ENCODE measurements around the gene FLNB. TPM values are rescaled to one million over a fixed set of nuclear protein-coding genes. Genes with fewer than 3 reads are reported as not detected.
A peak's percentile ranks its signal among the peaks of the same experiment; 100 is the strongest.

The FLNB gene
- total RNA-seq, 2 experiments from 2014 or later = 33.3 to 37.9 TPM

- POLR2A ChIA-PET = interaction anchor here (0.6 kb wide), 1 partner anchor 116 kb away, joined by 3 read pairs; no protein-coding TSS in a partner anchor
These were observed 98.4 kb downstream of the FLNB start for GRCh38 chr3:58106640-58107039.

DNA sequence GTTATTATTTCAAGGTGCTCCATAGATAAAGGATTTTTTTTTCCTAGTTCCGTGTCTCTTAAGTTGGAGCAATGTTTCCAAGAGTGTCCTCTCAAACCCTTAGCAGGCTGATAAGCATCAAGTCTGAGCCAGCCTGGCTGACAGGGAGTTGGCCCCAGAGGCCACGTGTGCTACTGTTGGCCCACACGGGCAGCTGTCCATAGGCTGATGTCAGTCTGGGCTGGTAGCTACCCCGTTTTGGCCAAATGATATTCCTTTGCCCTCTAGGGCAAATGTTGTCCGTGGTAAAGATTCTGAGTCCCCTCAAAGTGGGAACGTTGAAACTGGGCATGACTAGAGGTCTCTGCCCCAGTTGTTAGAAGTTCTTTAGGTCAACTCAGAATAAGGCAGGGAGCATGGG, 99.4 kb downstream of the FLNB start:
- peaks cover 37% of the 10 kb centered on the region for H3K36me3 Mint-ChIP-seq (ENCODE audit: low read depth)
- no peak for DNase-seq

More at GRCh38 chr3:58106640-58107039, 98.4 kb downstream of the FLNB start:
- Mint-ChIP-seq H3K36me3 (ENCODE audit: low read depth) (peaks cover 36% of the 10 kb centered on the region), H3K9me3 (no peaks in the 10 kb centered on the region), H3K27ac (no peak overlapping the region), H3K4me1 (no peaks in the 10 kb centered on the region), H3K27me3 (no peaks in the 10 kb centered on the region), H3K4me3 (no peak overlapping the region)
- no peak for DNase-seq
- CTCF ChIA-PET = interaction anchor here (0.7 kb wide), 1 partner anchor 20 kb away, joined by 3 read pairs; no protein-coding TSS in a partner anchor

GRCh38 chr3:58109752-58110151, 101.5 kb downstream of the FLNB start:
- Mint-ChIP-seq H3K9me3 (no peaks in the 10 kb centered on the region), H3K36me3 (ENCODE audit: low read depth) (peaks cover 41% of the 10 kb centered on the region), H3K27me3 (no peaks in the 10 kb centered on the region), H3K4me3 (no peak overlapping the region), H3K4me1 (no peaks in the 10 kb centered on the region), H3K27ac (no peak overlapping the region)
- ChIA-PET POLR2A (no interaction called here), CTCF (interaction anchor here (1.1 to 1.2 kb wide), 2 partner anchors 58 to 101 kb away, joined by 3 to 4 read pairs; no protein-coding TSS in a partner anchor)
- no peak for DNase-seq

More for the DNA sequence above, 99.4 kb downstream of the FLNB start:
- no peaks in the 10 kb centered on the region for H3K4me1 Mint-ChIP-seq
- no peaks in the 10 kb centered on the region for H3K9me3 Mint-ChIP-seq
- no peak overlapping the region for H3K4me3 Mint-ChIP-seq
- H3K27ac Mint-ChIP-seq = no peak overlapping the region
- ChIA-PET CTCF (no interaction called here), POLR2A (no interaction called here)
- H3K27me3 Mint-ChIP-seq = no peaks in the 10 kb centered on the region

- Mint-ChIP-seq H3K4me3 (no peak overlapping the region), H3K9me3 (no peaks in the 10 kb centered on the region), H3K36me3 (ENCODE audit: low read depth) (peaks cover 40% of the 10 kb centered on the region), H3K27ac (no peak overlapping the region), H3K4me1 (peaks cover 16% of the 10 kb centered on the region), H3K27me3 (no peaks in the 10 kb centered on the region)
- ChIA-PET POLR2A (interaction anchor here (1.1 kb wide), 1 partner anchor 103 kb away, joined by 3 read pairs; no protein-coding TSS in a partner anchor), CTCF (no interaction called here)
- no peak for DNase-seq
These were observed 103.4 kb downstream of the FLNB start for GRCh38 chr3:58111513-58112184.

DNA sequence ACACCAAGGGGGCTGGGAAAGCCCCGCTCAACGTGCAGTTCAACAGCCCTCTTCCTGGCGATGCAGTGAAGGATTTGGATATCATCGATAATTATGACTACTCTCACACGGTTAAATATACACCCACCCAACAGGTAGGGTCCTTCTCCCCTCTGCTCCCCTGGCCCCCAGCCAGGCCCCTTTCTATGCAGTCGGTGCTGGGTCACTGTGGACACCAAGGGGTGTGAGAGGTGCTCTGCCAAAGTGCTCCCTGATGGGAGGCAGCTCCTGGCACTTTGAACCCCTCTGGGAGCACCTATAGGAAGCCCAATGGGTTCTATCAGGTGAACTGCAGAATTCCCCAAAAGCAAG, 103.9 kb downstream of the FLNB start:
- Mint-ChIP-seq H3K36me3 (ENCODE audit: low read depth) (peaks cover 39% of the 10 kb centered on the region), H3K4me3 (no peak overlapping the region), H3K27ac (no peak overlapping the region), H3K27me3 (no peaks in the 10 kb centered on the region), H3K9me3 (no peaks in the 10 kb centered on the region), H3K4me1 (peaks cover 21% of the 10 kb centered on the region)
- CTCF ChIA-PET = no interaction called here
- no peak for DNase-seq
- POLR2A ChIA-PET = no interaction called here

- no peak overlapping the region for H3K27ac Mint-ChIP-seq
- no peaks in the 10 kb centered on the region for H3K9me3 Mint-ChIP-seq
- peaks cover 22% of the 10 kb centered on the region for H3K4me1 Mint-ChIP-seq
- CTCF ChIA-PET = interaction anchor here (1.9 kb wide), 1 partner anchor 108 kb away, joined by 6 read pairs; no protein-coding TSS in a partner anchor
- DNase-seq = no peak
- POLR2A ChIA-PET = no interaction called here
- peaks cover 30% of the 10 kb centered on the region for H3K36me3 Mint-ChIP-seq (ENCODE audit: low read depth)
- no peak overlapping the region for H3K4me3 Mint-ChIP-seq
- no peaks in the 10 kb centered on the region for H3K27me3 Mint-ChIP-seq
These were observed 107.0 kb downstream of the FLNB start for GRCh38 chr3:58115175-58115574.

DNA sequence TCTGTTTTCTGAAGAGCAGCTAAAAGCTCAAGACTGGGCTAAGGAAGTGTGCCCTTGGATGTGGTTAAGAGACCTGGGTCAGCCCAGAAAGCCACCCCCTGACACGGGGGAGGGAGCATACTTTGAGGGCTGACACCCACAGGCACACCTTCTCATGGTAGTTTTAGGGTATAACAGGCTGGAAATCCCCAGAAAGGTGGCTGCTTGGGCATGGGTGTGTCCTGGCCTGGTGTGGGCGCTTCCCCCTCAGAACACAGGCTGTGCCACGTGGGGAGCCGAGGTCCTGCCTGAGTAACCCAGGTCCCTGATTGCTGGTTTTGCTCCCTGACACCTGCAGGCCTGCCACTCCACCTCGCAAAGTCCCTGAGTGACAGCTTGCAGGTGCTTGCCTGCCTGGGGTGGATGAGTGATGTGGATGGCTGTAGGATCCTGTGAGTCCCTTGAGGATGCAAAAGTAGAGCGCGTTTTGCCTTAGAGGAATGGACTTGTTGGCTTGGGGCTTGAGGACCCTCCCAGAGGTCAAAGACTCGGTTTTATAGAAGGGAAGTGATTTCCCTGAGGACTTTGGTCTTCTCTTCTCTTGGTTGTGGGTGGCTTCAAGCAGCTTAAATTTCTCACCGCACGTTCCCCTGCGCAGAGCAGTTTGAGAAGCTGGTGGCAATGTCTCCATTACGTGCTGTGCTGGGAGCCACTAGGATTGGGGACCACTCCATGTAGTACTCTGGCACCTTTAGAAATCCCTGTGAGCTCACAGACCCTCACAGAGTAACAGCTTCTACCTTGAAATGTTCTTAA, 108.1 kb downstream of the FLNB start:
- Mint-ChIP-seq H3K4me1 (peaks cover 22% of the 10 kb centered on the region), H3K9me3 (no peaks in the 10 kb centered on the region), H3K4me3 (no peak overlapping the region), H3K27me3 (no peaks in the 10 kb centered on the region), H3K36me3 (ENCODE audit: low read depth) (peaks cover 32% of the 10 kb centered on the region), H3K27ac (peak overlapping the region; percentile 60)
- DNase-seq = peak; percentile 54
- CTCF ChIA-PET = interaction anchor here (0.6 to 1.9 kb wide), 4 partner anchors 61 to 154 kb away, joined by 3 to 6 read pairs (median 4); partner anchors contain the start of gene FLNB
- POLR2A ChIA-PET = no interaction called here

- ChIA-PET POLR2A (no interaction called here), CTCF (interaction anchor here (1.0 kb wide), 1 partner anchor 155 kb away, joined by 4 read pairs; no protein-coding TSS in a partner anchor)
- Mint-ChIP-seq H3K27ac (no peak overlapping the region), H3K4me1 (peaks cover 22% of the 10 kb centered on the region), H3K9me3 (no peaks in the 10 kb centered on the region), H3K36me3 (ENCODE audit: low read depth) (peaks cover 30% of the 10 kb centered on the region), H3K27me3 (no peaks in the 10 kb centered on the region), H3K4me3 (no peak overlapping the region)
- no peak for DNase-seq
These were observed 108.8 kb downstream of the FLNB start for GRCh38 chr3:58116985-58117384.

DNA sequence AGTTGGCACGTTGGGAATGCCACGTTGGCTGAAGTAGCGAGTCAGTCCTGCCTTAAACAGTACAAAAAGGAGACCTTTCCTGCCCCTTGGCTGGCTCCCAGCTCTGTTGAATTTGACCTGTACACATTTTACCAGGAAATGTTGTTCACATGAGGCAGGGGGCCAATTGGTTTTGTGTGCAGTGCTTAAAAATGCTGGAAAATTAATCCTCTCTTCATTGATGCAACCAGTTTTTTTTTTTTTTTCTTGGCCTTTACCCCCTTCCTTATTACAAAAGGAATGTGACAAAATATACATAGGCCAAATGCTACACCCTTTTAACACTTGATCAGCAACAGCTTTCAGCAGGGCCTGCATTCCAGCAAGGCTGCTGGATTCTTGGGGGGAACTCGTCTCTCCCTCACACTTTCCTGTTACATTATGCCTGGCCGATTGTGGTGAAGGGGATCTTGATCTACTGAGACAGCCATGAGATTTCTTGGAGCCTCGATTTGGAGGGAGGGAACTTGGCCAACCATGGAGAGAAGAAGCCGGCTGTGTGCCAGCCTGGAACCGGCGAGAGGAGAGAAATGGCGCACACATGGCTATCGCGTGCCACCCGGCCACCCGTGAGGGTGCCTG, 109.4 kb downstream of the FLNB start:
- CTCF ChIA-PET = interaction anchor here (0.5 to 0.9 kb wide), 2 partner anchors 60 to 262 kb away, joined by 3 to 4 read pairs; no protein-coding TSS in a partner anchor
- DNase-seq = no peak
- H3K36me3 Mint-ChIP-seq (ENCODE audit: low read depth) = peaks cover 26% of the 10 kb centered on the region
- no peaks in the 10 kb centered on the region for H3K27me3 Mint-ChIP-seq
- H3K4me3 Mint-ChIP-seq = no peak overlapping the region
- no peaks in the 10 kb centered on the region for H3K9me3 Mint-ChIP-seq
- POLR2A ChIA-PET = no interaction called here
- peaks cover 22% of the 10 kb centered on the region for H3K4me1 Mint-ChIP-seq
- peak overlapping the region; percentile 40 for H3K27ac Mint-ChIP-seq

- Mint-ChIP-seq H3K9me3 (no peaks in the 10 kb centered on the region), H3K27ac (no peak overlapping the region), H3K4me1 (peaks cover 22% of the 10 kb centered on the region), H3K27me3 (no peaks in the 10 kb centered on the region), H3K36me3 (ENCODE audit: low read depth) (peaks cover 22% of the 10 kb centered on the region), H3K4me3 (no peak overlapping the region)
- DNase-seq = no peak
- POLR2A ChIA-PET = no interaction called here
- CTCF ChIA-PET = interaction anchor here (1.1 to 1.2 kb wide), 2 partner anchors 48 to 112 kb away, joined by 4 to 5 read pairs; no protein-coding TSS in a partner anchor
These were observed 111.0 kb downstream of the FLNB start for GRCh38 chr3:58119186-58119585.

- H3K4me1 Mint-ChIP-seq = peaks cover 20% of the 10 kb centered on the region
- DNase-seq = no peak
- no peaks in the 10 kb centered on the region for H3K27me3 Mint-ChIP-seq
- no peak overlapping the region for H3K27ac Mint-ChIP-seq
- ChIA-PET CTCF (interaction anchor here (1.2 kb wide), 1 partner anchor 113 kb away, joined by 4 read pairs; no protein-coding TSS in a partner anchor), POLR2A (no interaction called here)
- H3K36me3 Mint-ChIP-seq (ENCODE audit: low read depth) = peaks cover 28% of the 10 kb centered on the region
- no peaks in the 10 kb centered on the region for H3K9me3 Mint-ChIP-seq
- H3K4me3 Mint-ChIP-seq = no peak overlapping the region
These were observed 112.0 kb downstream of the FLNB start for GRCh38 chr3:58120075-58120812.

- H3K4me1 Mint-ChIP-seq = peaks cover 10% of the 10 kb centered on the region
- H3K4me3 Mint-ChIP-seq = no peak overlapping the region
- H3K27ac Mint-ChIP-seq = no peak overlapping the region
- no peaks in the 10 kb centered on the region for H3K27me3 Mint-ChIP-seq
- no peaks in the 10 kb centered on the region for H3K9me3 Mint-ChIP-seq
- DNase-seq = no peak
- peaks cover 31% of the 10 kb centered on the region for H3K36me3 Mint-ChIP-seq (ENCODE audit: low read depth)
- POLR2A ChIA-PET = no interaction called here
- CTCF ChIA-PET = no interaction called here
These were observed 113.0 kb downstream of the FLNB start for GRCh38 chr3:58121183-58121582.
